Activated CD4-positive, alpha-beta memory T cell treated with anti-CD3 and anti-CD28 coated beads for 36 hours (primary cell): ENCODE results near the gene CCDC88A. TPM values are rescaled to one million over a fixed set of nuclear protein-coding genes. Genes with fewer than 3 reads are reported as not detected.

ENCODE experiments used
- CTCF ChIA-PET: fragments of 350-600 bp; sonication (Branson Sonifier 250); formaldehyde crosslinking; loops from one replicate; lab custom pipeline; 2021; ENCODE audit warnings: antibody characterized with exemption, inconsistent platforms; lab: Charles Lee
- POLR2A ChIA-PET: fragments of 350-600 bp; sonication (Branson Sonifier 250); formaldehyde crosslinking; loops from one replicate; lab custom pipeline; 2021; ENCODE audit warnings: antibody characterized with exemption; lab: Charles Lee
- DNase-seq: peaks from one replicate; pipeline ENCODE4 v3.0.0-alpha.2; 2020
- H3K27ac Mint-ChIP-seq: one replicate; pipeline ENCODE4 v1.8.0; 2021; ENCODE audit warnings: mixed read lengths
- H3K27me3 Mint-ChIP-seq: one replicate; pipeline ENCODE4 v1.8.0; 2021; ENCODE audit warnings: mixed read lengths
- H3K36me3 Mint-ChIP-seq: one replicate; pipeline ENCODE4 v1.8.0; 2021; ENCODE audit warnings: mixed read lengths
- H3K4me1 Mint-ChIP-seq: one replicate; pipeline ENCODE4 v1.8.0; 2021; ENCODE audit warnings: low read depth, mixed read lengths
- H3K4me3 Mint-ChIP-seq: one replicate; pipeline ENCODE4 v1.8.0; 2021; ENCODE audit warnings: mild to moderate bottlenecking, mixed read lengths
- H3K9me3 Mint-ChIP-seq: one replicate; pipeline ENCODE4 v1.8.0; 2021; ENCODE audit warnings: mixed read lengths
- intact Hi-C: fragments of 100-400 bp; cut with micrococcal nuclease; formaldehyde crosslinking; loops from one replicate; pipeline ENCODE4 v1.15.1; 2023
- total RNA-seq, 2 experiments: library from RNA; stranded (reverse); gene quantifications; one replicate each; pipeline ENCODE4 v1.2.3, GENCODE V29; 2021

CCDC88A gene
- total RNA-seq, 2 experiments from 2014 or later: 13.2 to 14.1 TPM

DNA sequence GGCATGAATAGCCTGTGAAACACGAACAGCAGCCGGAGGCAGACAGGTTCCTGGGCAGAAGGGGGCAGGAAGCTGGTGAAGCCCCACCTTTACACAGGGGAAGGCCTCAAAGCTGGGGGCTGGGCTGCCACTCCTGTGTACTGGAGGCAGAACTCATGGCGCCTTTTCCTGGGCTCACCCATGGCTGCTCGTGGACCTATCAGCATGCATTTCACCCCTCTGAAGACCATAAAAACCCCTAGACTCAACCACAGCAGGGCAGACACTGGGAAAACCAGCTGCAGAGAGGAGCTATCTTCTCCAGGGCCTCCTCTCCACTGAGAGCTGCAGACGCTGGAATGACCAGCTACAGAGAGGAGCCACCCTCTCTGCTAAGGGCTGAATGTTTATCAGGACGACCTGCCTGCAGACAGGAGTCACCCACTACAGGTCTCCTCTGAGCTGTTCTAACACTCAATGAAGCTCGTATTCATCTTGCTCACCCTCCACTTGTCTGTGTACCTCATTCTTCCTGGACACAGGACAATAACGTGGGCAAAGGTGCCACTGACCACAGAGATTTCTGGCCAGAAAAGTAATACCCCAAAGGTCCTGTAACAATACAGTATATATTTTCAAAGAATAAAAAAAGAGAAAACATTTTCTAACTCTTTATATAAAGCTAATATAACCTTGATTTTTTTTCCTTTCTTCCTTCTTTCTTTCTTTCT, 18.9 kb upstream of the CCDC88A start:
- POLR2A ChIA-PET: no interaction called here
- H3K27me3 Mint-ChIP-seq: peaks cover 3% of the 10 kb centered on the region

DNA sequence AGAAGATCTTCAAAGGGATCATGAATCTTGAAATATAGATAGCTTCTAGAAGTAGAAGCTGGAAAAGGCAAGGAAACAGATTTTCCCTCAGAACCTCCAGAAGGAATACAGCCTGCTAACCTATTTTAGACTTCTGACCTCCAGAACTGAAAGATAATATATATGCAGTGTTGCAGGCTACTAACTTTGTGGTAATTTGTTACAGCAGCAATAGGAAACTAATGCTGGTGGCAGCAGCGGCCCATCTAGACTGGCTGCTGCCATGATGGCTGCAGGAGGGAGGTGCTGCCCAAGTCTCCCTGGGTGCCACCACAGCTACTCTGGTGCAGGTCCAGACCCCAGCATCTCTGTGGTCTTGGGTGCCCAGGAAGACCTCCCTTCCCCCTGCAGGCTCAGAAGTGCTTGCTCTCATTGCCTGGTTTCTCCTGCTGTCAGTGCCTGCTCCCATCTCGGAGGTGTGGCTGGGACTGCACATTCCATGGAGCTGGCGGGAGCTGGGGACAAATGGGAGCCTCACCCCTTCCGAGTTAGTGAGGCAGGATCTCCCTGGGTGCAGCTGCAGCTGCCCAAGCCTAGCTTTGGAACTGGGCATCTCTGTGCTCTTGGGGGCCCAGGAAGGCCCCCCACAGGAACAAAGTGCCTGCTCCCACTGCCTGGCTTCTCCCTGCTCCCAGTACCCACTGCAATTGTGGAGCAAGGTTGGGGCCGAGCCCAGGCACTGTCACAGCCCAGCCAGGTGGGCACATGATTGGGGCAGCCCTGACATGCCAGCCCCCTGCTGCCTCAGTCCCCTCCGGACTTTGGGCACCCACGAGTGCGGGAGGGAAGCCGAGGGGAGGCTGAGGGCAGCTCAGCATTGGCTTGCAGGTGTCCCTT, 18.1 kb upstream of the CCDC88A start:
- no peak overlapping the region for H3K4me3 Mint-ChIP-seq
- H3K27ac Mint-ChIP-seq: no peak overlapping the region
- H3K4me1 Mint-ChIP-seq: no peaks in the 10 kb centered on the region
- DNase-seq: no peak
- ChIA-PET CTCF (no interaction called here), POLR2A (no interaction called here)
- peaks cover 3% of the 10 kb centered on the region for H3K27me3 Mint-ChIP-seq
- intact Hi-C loops: no loop called here
- H3K9me3 Mint-ChIP-seq: no peaks in the 10 kb centered on the region
- no peaks in the 10 kb centered on the region for H3K36me3 Mint-ChIP-seq

More for the DNA sequence above, 18.9 kb upstream of the CCDC88A start:
- DNase-seq: no peak
- Mint-ChIP-seq H3K36me3 (no peaks in the 10 kb centered on the region), H3K9me3 (no peaks in the 10 kb centered on the region), H3K4me1 (no peaks in the 10 kb centered on the region), H3K27ac (no peak overlapping the region), H3K4me3 (no peak overlapping the region)
- CTCF ChIA-PET: interaction anchor here (0.6 kb wide), 1 partner anchor 110 kb away, joined by 3 read pairs; no protein-coding TSS in a partner anchor
- intact Hi-C loops: no loop called here

DNA sequence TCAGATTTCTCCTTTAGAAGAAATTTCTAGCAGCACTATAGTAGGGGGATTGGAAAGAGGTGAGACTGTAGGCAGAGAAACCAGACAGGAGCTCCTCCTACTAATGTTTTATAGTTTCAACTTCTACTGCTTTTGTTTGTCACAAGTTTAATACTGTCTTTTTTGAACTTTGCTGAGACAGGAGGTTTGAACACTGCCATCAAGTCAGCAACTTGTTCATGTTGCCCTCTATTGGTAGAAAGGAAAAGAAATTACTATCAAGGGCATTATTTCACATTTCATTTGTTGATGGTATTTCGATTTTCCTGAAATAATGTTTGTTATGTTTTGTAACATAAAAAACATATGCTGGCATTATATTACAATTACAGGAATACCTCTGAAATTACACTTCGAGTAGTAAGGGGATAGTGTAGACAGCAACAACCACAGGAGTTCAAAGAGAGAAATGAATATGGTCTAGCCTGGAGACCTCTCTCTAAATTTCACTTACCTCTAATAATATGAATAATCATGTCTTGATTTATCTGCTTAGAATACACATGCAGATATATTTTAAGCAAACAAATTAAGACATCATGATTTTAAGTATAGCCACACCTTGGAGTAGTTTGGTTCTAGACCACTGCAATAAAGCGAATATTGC, 12.4 kb upstream of the CCDC88A start:
- Mint-ChIP-seq H3K9me3 (no peaks in the 10 kb centered on the region), H3K4me1 (peaks cover 8% of the 10 kb centered on the region), H3K27me3 (no peaks in the 10 kb centered on the region), H3K27ac (no peak overlapping the region), H3K4me3 (no peak overlapping the region), H3K36me3 (no peaks in the 10 kb centered on the region)
- intact Hi-C loops: loop anchor here (1.0 kb wide), 1 partner anchor 12 kb away; no protein-coding TSS in a partner anchor
- DNase-seq: no peak
- ChIA-PET CTCF (interaction anchor here (0.8 to 1.7 kb wide), 6 partner anchors 12 to 532 kb away, joined by 3 to 5 read pairs (median 4); partner anchors contain the start of genes CCDC88A, CFAP36 and MTIF2), POLR2A (no interaction called here)

DNA sequence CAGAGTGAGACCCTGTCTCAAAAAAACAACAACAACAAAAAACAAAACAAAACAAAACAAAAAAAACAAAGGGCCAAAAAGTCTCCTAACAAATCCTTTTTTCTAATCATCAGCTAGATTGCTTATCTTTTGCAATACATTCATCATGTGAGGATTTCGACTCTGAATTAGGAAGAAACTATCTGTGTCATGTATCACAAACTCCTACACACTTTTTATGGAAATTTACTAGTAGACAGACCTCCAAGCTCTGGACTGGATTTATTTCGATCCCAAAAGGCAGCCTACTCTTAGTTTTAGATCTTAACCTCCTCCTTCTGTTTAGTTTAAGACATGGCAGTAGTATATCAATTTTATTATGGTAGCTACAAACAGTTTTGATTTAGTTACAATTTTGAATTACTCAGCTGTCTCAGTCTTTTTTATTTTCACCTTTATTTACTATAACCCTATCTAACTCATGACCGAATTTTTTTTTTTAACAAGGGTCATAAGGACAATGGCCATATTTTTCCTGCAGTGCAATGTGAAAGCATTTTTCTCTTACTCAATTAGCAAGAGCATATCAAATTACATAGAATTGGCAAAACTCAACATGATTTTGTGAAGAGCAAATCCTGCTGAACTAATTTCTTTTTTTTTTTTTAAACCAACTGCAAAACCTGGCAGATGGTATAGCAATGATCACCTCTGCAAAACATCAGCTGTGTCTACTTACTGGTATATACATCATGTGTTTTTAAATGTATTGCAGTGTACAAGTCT, 10.7 kb upstream of the CCDC88A start:
- H3K4me3 Mint-ChIP-seq: no peak overlapping the region
- no peak for DNase-seq
- H3K27ac Mint-ChIP-seq: no peak overlapping the region
- H3K9me3 Mint-ChIP-seq: no peaks in the 10 kb centered on the region
- ChIA-PET CTCF (interaction anchor here (1.7 kb wide), 1 partner anchor 161 kb away, joined by 4 read pairs; the partner anchor contains the start of gene MTIF2), POLR2A (no interaction called here)
- intact Hi-C loops: no loop called here
- H3K4me1 Mint-ChIP-seq: peaks cover 8% of the 10 kb centered on the region
- no peaks in the 10 kb centered on the region for H3K36me3 Mint-ChIP-seq
- H3K27me3 Mint-ChIP-seq: peaks cover 6% of the 10 kb centered on the region

DNA sequence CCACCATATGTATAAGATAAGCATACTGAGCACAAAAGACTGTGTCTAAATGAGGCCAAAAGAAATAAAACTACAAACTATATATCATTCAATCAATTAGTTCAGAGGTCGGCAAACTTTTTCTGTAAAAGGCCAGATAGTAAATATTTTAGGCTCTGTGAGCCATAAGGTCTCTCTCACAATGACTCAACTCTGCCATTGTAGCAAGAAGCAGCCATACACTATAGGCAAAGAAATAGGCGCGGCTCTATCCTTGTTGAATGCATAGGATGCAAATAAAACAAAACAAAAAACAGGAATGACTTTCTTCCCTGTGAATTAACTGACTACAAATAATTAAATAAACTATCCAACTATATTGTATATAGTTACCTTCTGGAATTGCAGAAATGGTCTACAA, 8.6 kb upstream of the CCDC88A start:
- intact Hi-C loops: no loop called here
- H3K27me3 Mint-ChIP-seq: peaks cover 9% of the 10 kb centered on the region
- DNase-seq: no peak
- CTCF ChIA-PET: no interaction called here
- H3K27ac Mint-ChIP-seq: no peak overlapping the region
- POLR2A ChIA-PET: no interaction called here
- H3K9me3 Mint-ChIP-seq: no peaks in the 10 kb centered on the region
- H3K4me1 Mint-ChIP-seq: peaks cover 8% of the 10 kb centered on the region
- no peak overlapping the region for H3K4me3 Mint-ChIP-seq
- H3K36me3 Mint-ChIP-seq: no peaks in the 10 kb centered on the region

DNA sequence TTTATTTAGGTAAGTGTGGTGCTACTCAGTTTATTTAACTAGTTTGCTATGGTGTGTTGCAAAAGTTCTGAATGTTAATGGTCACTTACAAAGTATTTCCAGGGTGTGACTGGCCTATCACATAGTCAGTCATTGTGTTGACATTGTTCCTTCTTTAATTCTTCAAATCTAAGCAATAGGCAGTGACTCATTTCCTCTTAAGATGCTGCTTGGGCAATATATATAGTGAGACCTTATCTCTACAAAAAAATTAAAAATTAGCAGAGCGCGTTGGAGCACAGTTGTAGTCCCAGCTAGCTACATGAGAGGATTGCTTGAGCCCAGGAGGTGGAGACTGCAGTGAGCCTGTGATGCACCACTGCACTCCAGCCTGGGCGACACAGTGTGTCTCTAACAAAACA, 5.8 kb upstream of the CCDC88A start:
- Mint-ChIP-seq H3K4me3 (no peak overlapping the region), H3K4me1 (peaks cover 2% of the 10 kb centered on the region), H3K27me3 (peaks cover 9% of the 10 kb centered on the region), H3K9me3 (no peaks in the 10 kb centered on the region), H3K36me3 (no peaks in the 10 kb centered on the region), H3K27ac (no peak overlapping the region)
- ChIA-PET CTCF (no interaction called here), POLR2A (no interaction called here)
- no peak for DNase-seq
- intact Hi-C loops: no loop called here

DNA sequence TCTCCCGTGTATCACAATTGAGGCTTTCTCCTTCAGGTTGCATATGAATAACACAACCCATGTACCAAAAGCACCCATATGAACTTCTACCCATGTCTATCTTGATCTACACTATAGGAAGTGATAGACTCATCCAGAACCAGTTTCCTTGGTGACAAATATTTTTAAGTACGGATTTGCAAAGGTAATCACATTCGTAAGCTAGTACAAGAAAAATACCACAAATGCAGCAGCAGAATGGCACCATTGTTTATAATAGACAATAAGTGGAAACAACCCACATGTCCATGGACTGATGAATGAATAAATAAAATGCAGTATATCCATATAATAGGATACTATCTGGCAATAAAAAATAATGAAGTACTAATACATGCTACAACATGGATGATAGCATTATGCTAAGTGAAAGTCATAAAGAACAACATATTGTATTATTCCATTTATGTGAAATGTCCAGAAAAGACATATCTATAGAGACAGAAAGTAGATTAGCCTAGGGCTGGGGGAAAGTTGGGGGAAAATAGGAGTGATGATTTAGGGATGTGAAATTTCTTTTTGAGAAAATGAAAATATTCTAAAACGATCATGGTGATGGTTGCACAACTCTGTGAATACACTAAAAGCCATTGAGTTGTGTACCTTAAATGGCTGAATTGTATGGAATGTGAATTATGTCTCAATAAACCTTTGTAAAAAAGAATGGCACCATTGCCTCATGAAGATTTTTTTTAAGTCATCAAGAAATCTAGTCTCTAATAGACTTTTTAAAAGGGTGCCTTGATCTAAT, 3.4 kb upstream of the CCDC88A start:
- no peak for DNase-seq
- Mint-ChIP-seq H3K36me3 (no peaks in the 10 kb centered on the region), H3K4me3 (no peak overlapping the region), H3K27me3 (peaks cover 12% of the 10 kb centered on the region), H3K27ac (no peak overlapping the region), H3K9me3 (no peaks in the 10 kb centered on the region), H3K4me1 (peaks cover 16% of the 10 kb centered on the region)
- POLR2A ChIA-PET: no interaction called here
- intact Hi-C loops: loop anchor here (5.0 kb wide), 1 partner anchor 701 kb away; the partner anchor contains the start of gene EML6
- CTCF ChIA-PET: no interaction called here

DNA sequence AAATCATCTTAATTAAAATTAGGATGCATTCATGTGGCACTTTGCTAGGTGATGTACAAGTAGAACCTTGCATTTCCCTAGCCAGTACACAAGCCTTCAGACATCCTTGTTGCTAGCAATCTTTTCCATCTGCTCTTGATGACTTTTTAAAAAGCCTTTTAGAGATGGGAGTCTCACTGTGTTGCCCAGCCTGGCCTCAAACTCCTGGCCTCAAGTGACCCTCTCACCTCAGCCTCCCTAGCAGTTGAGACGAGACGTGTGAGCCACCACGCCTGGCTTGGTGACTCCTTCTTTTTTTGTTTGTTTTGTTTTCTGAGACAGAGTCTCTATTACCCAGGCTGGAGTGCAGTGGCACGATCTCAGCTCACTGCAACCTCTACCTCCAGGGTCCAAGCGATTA, 1.7 kb upstream of the CCDC88A start:
- Mint-ChIP-seq H3K27ac (no peak overlapping the region), H3K4me3 (peak overlapping the region; percentile 23), H3K36me3 (no peaks in the 10 kb centered on the region), H3K4me1 (peaks cover 23% of the 10 kb centered on the region), H3K9me3 (no peaks in the 10 kb centered on the region), H3K27me3 (peaks cover 12% of the 10 kb centered on the region)
- intact Hi-C loops: loop anchor here (2.0 to 5.0 kb wide), 2 partner anchors 373 to 699 kb away; partner anchors contain the start of gene EML6
- ChIA-PET CTCF (no interaction called here), POLR2A (interaction anchor here (1.8 kb wide), 1 partner anchor 98 kb away, joined by 4 read pairs; the partner anchor contains the start of gene CFAP36)
- DNase-seq: no peak

DNA sequence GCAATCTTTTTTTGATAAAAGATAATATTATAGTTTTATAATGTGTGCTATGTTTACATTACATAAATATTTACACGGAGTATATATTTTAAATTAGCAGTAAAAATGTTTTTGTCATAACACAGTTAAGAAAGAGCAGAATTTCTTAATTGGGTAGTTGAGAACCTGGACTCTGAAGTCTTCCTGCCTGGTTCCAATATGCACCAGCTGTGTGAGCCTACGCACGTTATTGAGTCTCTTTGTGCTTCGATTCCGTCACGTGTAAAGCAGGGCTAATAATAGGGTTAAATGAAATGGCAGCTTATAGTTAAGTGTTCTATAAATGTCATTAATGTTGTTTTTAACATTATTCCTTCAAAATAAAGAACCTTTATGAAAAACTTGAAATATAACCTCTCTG, 1.2 kb upstream of the CCDC88A start:
- peaks cover 23% of the 10 kb centered on the region for H3K4me1 Mint-ChIP-seq
- CTCF ChIA-PET: interaction anchor here (1.0 kb wide), 1 partner anchor 151 kb away, joined by 3 read pairs; no protein-coding TSS in a partner anchor

DNA sequence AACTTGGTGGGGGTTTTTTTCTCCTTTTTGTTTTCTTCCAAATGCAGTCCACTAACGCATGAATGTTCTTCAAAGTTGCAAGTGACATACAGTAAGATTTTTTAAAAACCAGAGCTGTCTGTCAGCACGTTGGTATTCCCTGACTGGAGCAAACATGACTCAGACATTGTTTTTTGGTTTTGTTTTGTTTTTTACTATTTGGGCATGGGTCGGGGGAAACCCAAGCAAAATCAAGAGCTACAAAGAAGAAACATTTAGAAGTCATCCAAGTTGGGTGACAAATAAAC, 726 bp upstream of the CCDC88A start:
- POLR2A ChIA-PET: interaction anchor here (0.5 to 1.8 kb wide), 3 partner anchors 66 to 151 kb away, joined by 3 to 7 read pairs (median 4); partner anchors contain the start of genes CFAP36 and MTIF2
- H3K27ac Mint-ChIP-seq: no peak overlapping the region
- H3K4me1 Mint-ChIP-seq: peaks cover 23% of the 10 kb centered on the region
- DNase-seq: no peak
- intact Hi-C loops: loop anchor here (1.0 to 5.0 kb wide), 7 partner anchors 12 to 698 kb away; partner anchors contain the start of genes CLHC1, EML6, MTIF2 and PPP4R3B
- no peaks in the 10 kb centered on the region for H3K9me3 Mint-ChIP-seq
- peak overlapping the region; percentile 81 for H3K4me3 Mint-ChIP-seq
- no peaks in the 10 kb centered on the region for H3K36me3 Mint-ChIP-seq
- peaks cover 7% of the 10 kb centered on the region for H3K27me3 Mint-ChIP-seq
- CTCF ChIA-PET: interaction anchor here (1.0 kb wide), 1 partner anchor 151 kb away, joined by 3 read pairs; no protein-coding TSS in a partner anchor

More for the DNA sequence above, 1.2 kb upstream of the CCDC88A start:
- Mint-ChIP-seq H3K36me3 (no peaks in the 10 kb centered on the region), H3K9me3 (no peaks in the 10 kb centered on the region), H3K4me3 (peak overlapping the region; percentile 81), H3K27me3 (peaks cover 10% of the 10 kb centered on the region), H3K27ac (no peak overlapping the region)
- intact Hi-C loops: loop anchor here (1.0 to 5.0 kb wide), 7 partner anchors 11 to 699 kb away; partner anchors contain the start of genes CLHC1, EML6, MTIF2 and PPP4R3B
- no peak for DNase-seq
- POLR2A ChIA-PET: interaction anchor here (0.5 to 1.8 kb wide), 2 partner anchors 66 to 99 kb away, joined by 3 to 4 read pairs; partner anchors contain the start of gene CFAP36
